ENCODE results near the gene ARMC6. TPM values are rescaled to one million over a fixed set of nuclear protein-coding genes. Genes with fewer than 3 reads are reported as not detected.

ARMC6 gene
- total and polyA plus RNA-seq, 2 donors (not counting 3 experiments of a cell fraction or from before 2014, with no cell fraction given), result 33.9 to 44.7 TPM

DNA sequence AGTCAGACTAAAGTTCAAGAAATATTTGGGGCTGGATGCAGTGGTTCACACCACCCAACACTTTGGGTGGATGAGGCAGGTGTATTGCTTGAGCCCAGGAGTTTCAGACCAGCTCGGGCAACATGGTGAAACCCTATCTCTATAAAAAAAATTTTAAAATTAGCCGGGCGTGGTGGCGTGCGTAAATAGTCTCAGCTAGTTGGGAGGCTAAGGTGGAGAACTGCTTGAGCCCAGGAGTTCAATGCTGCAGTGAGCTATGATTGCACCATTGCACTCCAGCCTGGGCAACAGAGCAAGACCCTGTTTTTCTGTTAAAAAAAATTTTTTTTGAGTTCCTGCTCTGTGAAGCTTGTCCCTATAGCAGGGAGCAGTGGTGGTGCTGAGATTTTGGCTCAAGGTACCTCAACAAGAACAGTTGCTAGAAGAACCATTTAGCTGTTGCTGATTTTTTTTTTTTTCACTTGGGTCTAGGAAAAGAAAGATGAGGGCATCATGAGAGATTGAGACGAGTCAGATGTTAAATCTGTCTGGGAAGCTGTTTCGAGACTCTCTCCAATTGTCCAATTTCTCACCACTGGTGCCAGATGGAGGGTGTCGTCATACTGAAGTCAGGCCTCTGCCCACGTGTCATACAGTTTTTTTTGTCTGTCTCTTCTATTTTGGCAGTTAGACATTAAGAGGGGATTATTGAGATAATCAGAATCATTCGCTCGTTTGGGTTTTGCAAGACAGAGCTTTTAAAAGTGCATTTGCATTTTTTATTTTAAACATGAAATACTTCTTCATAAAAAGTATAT lies 34.1 kb downstream of the ARMC6 start:
- no peaks in the 10 kb centered on the region for H4K20me1 ChIP-seq (replicated peaks; ENCODE audit: control insufficient read depth, extremely low read depth, insufficient read depth, low read length)
- no peak overlapping the region for H3K4me3 ChIP-seq (replicated peaks in 1 of 3; ENCODE audit: insufficient read depth in 1 of 3, low read depth in 1 of 3, low read length in 3 of 3)
- TF ChIP-seq CTCF (IDR thresholded peaks at IDR 0.05; ENCODE audit: extremely low read depth in 1 of 2, insufficient read depth in 1 of 2, low read depth in 1 of 2, low read length in 2 of 2), result no peak
- no peak for TF ChIP-seq POLR2AphosphoS5 (IDR thresholded peaks at IDR 0.05; ENCODE audit: insufficient read depth, low read depth, low read length)
- no peak for TF ChIP-seq FOS (IDR thresholded peaks at IDR 0.05; ENCODE audit: borderline replicate concordance, insufficient read depth, low read length)
- TF ChIP-seq GATA2 (IDR thresholded peaks at IDR 0.05; ENCODE audit: insufficient read depth, insufficient read length, low read depth, low read length), result no peak
- TF ChIP-seq MAX (IDR thresholded peaks at IDR 0.05; ENCODE audit: insufficient read depth, insufficient read length), result no peak
- TF ChIP-seq EZH2 (IDR thresholded peaks at IDR 0.05; ENCODE audit: borderline replicate concordance, low read depth, low read length, severe bottlenecking), result no peak
- TF ChIP-seq MYC (IDR thresholded peaks at IDR 0.05; ENCODE audit: low read depth, low read length), result no peak
- TF ChIP-seq POLR2A (IDR thresholded peaks at IDR 0.05; ENCODE audit: low read depth, low read length), result no peak
- dilution Hi-C loops (cut with MboI; ENCODE audit: extremely low pct_ligation_motif_present, low sequenced_read_pairs) (no loop called here), intact Hi-C loops (cut with micrococcal nuclease) (no loop called here)
- ChIA-PET POLR2A (no interaction called here), CTCF (no interaction called here)
- BruUV-seq (replicated peaks), result no TSS peak
- no peak overlapping the region for H3K9ac ChIP-seq (replicated peaks; ENCODE audit: extremely low read depth, insufficient read depth, low read length)
- H3K9me1 ChIP-seq (replicated peaks; ENCODE audit: control insufficient read depth, extremely low read depth, insufficient read depth, low read length), result no peaks in the 10 kb centered on the region
- H3K27ac ChIP-seq (ENCODE audit: insufficient read depth, low read depth, low read length), result no peak overlapping the region
- H3K36me3 ChIP-seq (ENCODE audit: control insufficient read depth in 2 of 2, extremely low read depth in 1 of 2, insufficient read depth in 2 of 2, low read length in 2 of 2), result no peaks in the 10 kb centered on the region
- H2AFZ ChIP-seq (ENCODE audit: low read depth, low read length), result no peak overlapping the region
- no peak overlapping the region for H3K4me2 ChIP-seq (ENCODE audit: insufficient read depth, low read length)
- no peaks in the 10 kb centered on the region for H3K79me2 ChIP-seq (ENCODE audit: control insufficient read depth, insufficient read depth, low read length)
- no peaks in the 10 kb centered on the region for H3K9me3 ChIP-seq (replicated peaks; ENCODE audit: control insufficient read depth, insufficient read depth, low read length)
- peaks cover 15% of the 10 kb centered on the region for H3K4me1 ChIP-seq (ENCODE audit: control insufficient read depth, extremely low read depth, insufficient read depth, low read length)
- H3K27me3 ChIP-seq (ENCODE audit: control insufficient read depth in 2 of 2, insufficient read depth in 2 of 2, low read length in 2 of 2), result no peaks in the 10 kb centered on the region
- FAIRE-seq, result no peak
- DNase-seq (ENCODE audit: low read depth, low spot score), result no peak

All from endothelial cell of umbilical vein (primary cell).